SK-N-SH treated with all-trans-retinoic acid at 6 μM for 48 hours (cell line): ENCODE measurements around the gene SETSIP.

Experiments
- ATAC-seq: fragments of 200-7000 bp; cut with Tn5 transposase; 3 replicates; pipeline ENCODE4 v1.9.1; 2020; ENCODE audit warnings: mild to moderate bottlenecking, moderate library complexity
- ARNTL ChIP-seq: fragments of 450-650 bp; formaldehyde crosslinking; IDR thresholded peaks from 2 replicates; pipeline ENCODE4 v1.5.0; 2020; ENCODE audit warnings: low read depth, mild to moderate bottlenecking, moderate library complexity, borderline replicate concordance
- BACH2 ChIP-seq: fragments of 250-450 bp; sonication (Bioruptor Pico); IDR thresholded peaks from 2 replicates; pipeline ENCODE4 v1.9.0; 2021; ENCODE audit warnings: mild to moderate bottlenecking, borderline replicate concordance
- CREB5 ChIP-seq: fragments of 250-450 bp; sonication (Bioruptor Pico); IDR thresholded peaks from 2 replicates; pipeline ENCODE4 v1.5.1; 2020; ENCODE audit warnings: low read depth, mild to moderate bottlenecking, moderate library complexity
- CSDC2 ChIP-seq: fragments of 250-450 bp; sonication (Bioruptor Pico); IDR thresholded peaks from 2 replicates; pipeline ENCODE4 v1.5.0; 2020; ENCODE audit warnings: mild to moderate bottlenecking, moderate library complexity
- CSRNP3 ChIP-seq: fragments of 250-450 bp; sonication (Bioruptor Pico); IDR thresholded peaks from 2 replicates; pipeline ENCODE4 v1.5.1; 2021; ENCODE audit warnings: mild to moderate bottlenecking, moderate library complexity
- ESRRG ChIP-seq: fragments of 250-450 bp; sonication (Bioruptor Pico); IDR thresholded peaks from 2 replicates; pipeline ENCODE4 v1.6.1; 2021; ENCODE audit warnings: mild to moderate bottlenecking
- GLIS3 ChIP-seq: fragments of 250-450 bp; sonication (Bioruptor Pico); IDR thresholded peaks from 2 replicates; pipeline ENCODE4 v1.5.0; 2020; ENCODE audit warnings: mild to moderate bottlenecking, moderate library complexity
- ISL1 ChIP-seq: fragments of 250-450 bp; sonication (Bioruptor Pico); IDR thresholded peaks from 2 replicates; pipeline ENCODE4 v2.1.2; 2022; ENCODE audit warnings: mild to moderate bottlenecking, moderate library complexity
- OSR1 ChIP-seq: fragments of 250-450 bp; sonication (Bioruptor Pico); IDR thresholded peaks from 2 replicates; pipeline ENCODE4 v1.8.0; 2022; ENCODE audit warnings: moderate library complexity, mild to moderate bottlenecking, inconsistent platforms
- PATZ1 ChIP-seq: fragments of 250-450 bp; sonication (Bioruptor Pico); IDR thresholded peaks from 2 replicates; pipeline ENCODE4 v1.8.0; 2020; ENCODE audit warnings: mild to moderate bottlenecking, moderate library complexity, borderline replicate concordance
- POU6F1 ChIP-seq: fragments of 250-450 bp; sonication (Bioruptor Pico); IDR thresholded peaks from 2 replicates; pipeline ENCODE4 v1.8.0; 2021; ENCODE audit warnings: low read depth, mild to moderate bottlenecking, moderate library complexity, borderline replicate concordance
- PPARA ChIP-seq: fragments of 250-450 bp; sonication (Bioruptor Pico); IDR thresholded peaks from 2 replicates; pipeline ENCODE4 v1.5.0; 2020; ENCODE audit warnings: mild to moderate bottlenecking, borderline replicate concordance
- RARB ChIP-seq: fragments of 250-450 bp; sonication (Bioruptor Pico); IDR thresholded peaks from 2 replicates; pipeline ENCODE4 v1.8.0; 2021; ENCODE audit warnings: mild to moderate bottlenecking, moderate library complexity
- SNAI2 ChIP-seq: fragments of 250-450 bp; sonication (Bioruptor Pico); IDR thresholded peaks from 2 replicates; pipeline ENCODE4 v1.5.0; 2020; ENCODE audit warnings: mild to moderate bottlenecking, moderate library complexity
- TOX ChIP-seq: fragments of 250-450 bp; sonication (Bioruptor Pico); IDR thresholded peaks from 2 replicates; pipeline ENCODE4 v1.8.0; 2021; ENCODE audit warnings: mild to moderate bottlenecking, moderate library complexity, borderline replicate concordance
- TSHZ2 ChIP-seq: fragments of 250-450 bp; sonication (Bioruptor Pico); IDR thresholded peaks from 2 replicates; pipeline ENCODE4 v1.5.0; 2020; ENCODE audit warnings: mild to moderate bottlenecking, moderate library complexity
- ZC3H10 ChIP-seq: fragments of 250-450 bp; sonication (Bioruptor Pico); IDR thresholded peaks from 2 replicates; pipeline ENCODE4 v1.5.1; 2021; ENCODE audit warnings: mild to moderate bottlenecking, moderate library complexity
- ZFP3 ChIP-seq: fragments of 250-450 bp; sonication (Bioruptor Pico); IDR thresholded peaks from 2 replicates; pipeline ENCODE4 v1.5.0; 2020; ENCODE audit warnings: mild to moderate bottlenecking, moderate library complexity
- ZFP30 ChIP-seq: fragments of 450-650 bp; formaldehyde crosslinking; IDR thresholded peaks from 2 replicates; pipeline ENCODE4 v1.5.0; 2022; ENCODE audit warnings: mild to moderate bottlenecking, moderate library complexity
- ZNF565 ChIP-seq: fragments of 450-650 bp; formaldehyde crosslinking; conservative IDR thresholded peaks from 2 replicates; pipeline ENCODE4 v1.5.0; 2020; ENCODE audit warnings: low read depth, mild to moderate bottlenecking, moderate library complexity
- ZNF70 ChIP-seq: fragments of 450-650 bp; formaldehyde crosslinking; IDR thresholded peaks from 2 replicates; pipeline ENCODE4 v1.5.0; 2020; ENCODE audit warnings: mild to moderate bottlenecking, moderate library complexity
- ZNF8 ChIP-seq: fragments of 450-650 bp; formaldehyde crosslinking; IDR thresholded peaks from 2 replicates; pipeline ENCODE4 v1.5.0; 2020; ENCODE audit warnings: mild to moderate bottlenecking, moderate library complexity

SETSIP gene

GRCh38 chr1:92038695-92039346 lies 36.4 kb downstream of the SETSIP start:
- TF ChIP-seq CSDC2 (no peak), PPARA (CRISPR knock-in tag) (no peak), GLIS3 (CRISPR knock-in tag) (no peak), ZFP30 (no peak), CREB5 (CRISPR knock-in tag) (no peak), ZC3H10 (CRISPR knock-in tag) (no peak), PATZ1 (CRISPR knock-in tag) (no peak), OSR1 (no peak), BACH2 (CRISPR knock-in tag) (no peak), ESRRG (no peak), TOX (CRISPR knock-in tag) (no peak), CSRNP3 (no peak), ZNF70 (CRISPR knock-in tag) (no peak), RARB (CRISPR knock-in tag) (no peak), TSHZ2 (CRISPR knock-in tag) (no peak), SNAI2 (no peak)
- ATAC-seq, result no peak

- TF ChIP-seq TSHZ2 (CRISPR knock-in tag) (no peak), ISL1 (CRISPR knock-in tag) (no peak), ZNF8 (no peak), CSDC2 (no peak), RARB (CRISPR knock-in tag) (no peak), BACH2 (CRISPR knock-in tag) (no peak), GLIS3 (CRISPR knock-in tag) (no peak), ZNF70 (CRISPR knock-in tag) (no peak), ZNF565 (CRISPR knock-in tag) (no peak), ARNTL (CRISPR knock-in tag) (no peak), ESRRG (no peak), ZFP3 (no peak), ZFP30 (no peak), POU6F1 (CRISPR knock-in tag) (no peak), CREB5 (CRISPR knock-in tag) (no peak), SNAI2 (no peak), ZC3H10 (CRISPR knock-in tag) (no peak), TOX (CRISPR knock-in tag) (no peak)
- ATAC-seq, result no peak
Observed at GRCh38 chr1:92037400-92037799, 37.8 kb downstream of the SETSIP start.
